Esophagus muscularis mucosa (tissue), 4 donors: ENCODE results near the gene UBA6. TPM values are rescaled to one million over a fixed set of nuclear protein-coding genes. Genes with fewer than 3 reads are reported as not detected.

ENCODE experiments used
- DNase-seq: peaks from one replicate; pipeline ENCODE4 v3.0.0-alpha.2; 2017; ENCODE audit errors: extremely low spot score
- H3K27ac ChIP-seq, 4 donors: fragments of 200-600 bp; sonication (generic); replicated peaks in 1 of 4; 1 replicate in 3 of 4; 2 replicates in 1 of 4; pipeline ENCODE4 v1.5.1; 2016 to 2019; ENCODE audit warnings: mild to moderate bottlenecking in 1 of 4
- H3K27me3 ChIP-seq, 4 donors: fragments of 200-600 bp; sonication (generic); one replicate each; pipeline versions ENCODE4 v1.5.1 to v1.6.0; 2016 to 2019
- H3K36me3 ChIP-seq, 4 donors: fragments of 200-600 bp; sonication (generic); one replicate each; pipeline ENCODE4 v1.5.1; 2016 to 2019
- H3K4me1 ChIP-seq, 4 donors: fragments of 200-600 bp; sonication (generic); one replicate each; pipeline ENCODE4 v1.5.1; 2016 to 2019
- H3K4me3 ChIP-seq, 4 donors: fragments of 200-600 bp; sonication (generic); 1 replicate in 2 of 4; 2 replicates in 2 of 4; pipeline ENCODE4 v1.5.1; 2016 to 2019; ENCODE audit warnings: mild to moderate bottlenecking in 4 of 4, moderate library complexity in 1 of 4
- H3K9me3 ChIP-seq, 4 donors: fragments of 200-600 bp; sonication (generic); 1 replicate in 3 of 4; 2 replicates in 1 of 4; pipeline ENCODE4 v1.5.1; 2016 to 2019
- EP300 ChIP-seq: sonication (generic); formaldehyde crosslinking; IDR thresholded peaks from one replicate; pipeline ENCODE4 v1.6.1; 2017; ENCODE audit warnings: antibody characterized with exemption
- POLR2A ChIP-seq: fragments of 450-650 bp; IDR thresholded peaks from one replicate; pipeline ENCODE4 v1.6.1; 2017; ENCODE audit warnings: antibody characterized with exemption, moderate library complexity, mild to moderate bottlenecking, low read depth
- POLR2AphosphoS5 ChIP-seq, 2 donors: sonication (generic); formaldehyde crosslinking; IDR thresholded peaks; one replicate each; pipeline ENCODE4 v1.6.1; 2017; ENCODE audit warnings: antibody characterized with exemption in 2 of 2
- WGBS: methylation state at CpG from one replicate; pipeline ENCODE4 v1.1.5; 2018; 5-methylcytosine and 5-hydroxymethylcytosine counted together
- intact Hi-C: fragments of 100-400 bp; cut with DNase I; formaldehyde crosslinking; loops from one replicate; pipeline ENCODE4 v1.15.1; 2023
- total RNA-seq, 4 donors: library from RNA; depleted of rRNA; stranded (reverse); fragments of >200 nt; gene quantifications; one replicate each; pipeline versions ENCODE4 v1.1.0 to v1.2.1, GENCODE V29; 2016
- TF ChIP-seq, protein P1 (sequence below), 3 experiments: fragments of 200-600 bp in 2 of 3; fragments of 450-650 bp in 1 of 3; sonication (generic) in 2 of 3; IDR thresholded peaks; one replicate each; pipeline ENCODE4 v1.5.1; 2017 to 2019; ENCODE audit warnings: antibody characterized with exemption in 3 of 3, mild to moderate bottlenecking in 2 of 3, moderate library complexity in 1 of 3

The UBA6 gene
- total RNA-seq, 4 donors from 2014 or later, result 18.8 to 40.9 (median 21.5) TPM

DNA sequence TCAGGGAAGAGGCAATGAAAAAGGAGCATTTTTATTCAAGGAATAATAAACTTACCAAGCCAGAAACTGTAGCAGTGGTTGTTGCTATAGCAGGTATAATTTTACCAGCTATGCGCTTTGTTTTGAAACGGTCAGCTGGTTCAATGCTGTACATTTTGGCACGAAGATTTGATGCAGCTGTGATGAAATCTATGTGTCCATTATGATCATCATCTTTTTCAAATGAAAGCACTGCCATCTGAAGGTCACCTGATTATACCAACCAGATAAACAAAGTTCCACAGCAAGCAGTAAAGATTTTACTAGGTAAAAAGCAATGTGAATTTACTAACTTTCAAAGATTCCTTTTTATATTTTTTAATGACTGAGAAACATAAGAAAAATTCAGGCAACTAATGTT is 76.0 kb downstream of the UBA6 start:
- DNase-seq, result no peak
- whole genome bisulfite sequencing, result 80% methylated on average over 3 of the region's 3 CpGs
- peaks cover 16 to 74% (median 48%) of the 10 kb centered on the region in 4 donors for H3K36me3 ChIP-seq

DNA sequence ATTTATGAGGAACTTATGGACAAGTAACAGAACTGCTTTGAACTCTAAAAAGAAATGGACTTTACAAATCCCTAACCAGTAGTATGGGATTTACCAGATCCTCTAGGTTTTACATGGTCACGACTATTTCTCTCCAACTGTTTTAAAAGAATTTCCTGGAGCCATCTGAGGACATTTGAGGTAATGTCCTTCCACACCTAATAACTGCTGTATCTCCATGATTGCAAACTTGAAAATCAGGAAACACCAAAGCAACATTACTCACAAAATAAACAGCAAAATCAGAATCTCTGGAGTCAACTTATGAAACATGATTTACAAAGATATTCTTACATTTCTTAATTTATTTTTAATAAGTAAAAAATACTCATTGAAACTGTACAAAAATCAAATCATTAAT is 84.5 kb downstream of the UBA6 start:
- Histone ChIP-seq H3K36me3 (peaks cover 3 to 53% (median 37%) of the 10 kb centered on the region in 4 donors), H3K4me3 (no peak overlapping the region), H3K27ac (no peak overlapping the region), H3K9me3 (peaks cover 0 to 7% (median 0%) of the 10 kb centered on the region in 4 donors), H3K4me1 (no peaks in the 10 kb centered on the region), H3K27me3 (no peaks in the 10 kb centered on the region)
- intact Hi-C loops, result no loop called here
- TF ChIP-seq POLR2AphosphoS5 (IDR thresholded peaks at IDR 0.05) (no peak), POLR2A (no peak), EP300 (no peak)
- TF ChIP-seq, protein P1, sequence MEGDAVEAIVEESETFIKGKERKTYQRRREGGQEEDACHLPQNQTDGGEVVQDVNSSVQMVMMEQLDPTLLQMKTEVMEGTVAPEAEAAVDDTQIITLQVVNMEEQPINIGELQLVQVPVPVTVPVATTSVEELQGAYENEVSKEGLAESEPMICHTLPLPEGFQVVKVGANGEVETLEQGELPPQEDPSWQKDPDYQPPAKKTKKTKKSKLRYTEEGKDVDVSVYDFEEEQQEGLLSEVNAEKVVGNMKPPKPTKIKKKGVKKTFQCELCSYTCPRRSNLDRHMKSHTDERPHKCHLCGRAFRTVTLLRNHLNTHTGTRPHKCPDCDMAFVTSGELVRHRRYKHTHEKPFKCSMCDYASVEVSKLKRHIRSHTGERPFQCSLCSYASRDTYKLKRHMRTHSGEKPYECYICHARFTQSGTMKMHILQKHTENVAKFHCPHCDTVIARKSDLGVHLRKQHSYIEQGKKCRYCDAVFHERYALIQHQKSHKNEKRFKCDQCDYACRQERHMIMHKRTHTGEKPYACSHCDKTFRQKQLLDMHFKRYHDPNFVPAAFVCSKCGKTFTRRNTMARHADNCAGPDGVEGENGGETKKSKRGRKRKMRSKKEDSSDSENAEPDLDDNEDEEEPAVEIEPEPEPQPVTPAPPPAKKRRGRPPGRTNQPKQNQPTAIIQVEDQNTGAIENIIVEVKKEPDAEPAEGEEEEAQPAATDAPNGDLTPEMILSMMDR (IDR thresholded peaks at IDR 0.05), result no peak
- WGBS, result 91% methylated on average over 1 of the region's 1 CpG
- DNase-seq, result no peak

More for the DNA sequence above, 76.0 kb downstream of the UBA6 start:
- H3K27me3 ChIP-seq, result no peaks in the 10 kb centered on the region
- no peak overlapping the region for H3K27ac ChIP-seq
- H3K4me3 ChIP-seq, result no peak overlapping the region
- H3K9me3 ChIP-seq, result no peaks in the 10 kb centered on the region
- no peaks in the 10 kb centered on the region for H3K4me1 ChIP-seq
- TF ChIP-seq, protein P1 (IDR thresholded peaks at IDR 0.05), result no peak
- no peak for TF ChIP-seq POLR2A
- no peak for TF ChIP-seq POLR2AphosphoS5 (IDR thresholded peaks at IDR 0.05)
- TF ChIP-seq EP300, result no peak
- intact Hi-C loops, result loop anchor here (10.0 kb wide), 1 partner anchor 50 kb away; no protein-coding TSS in a partner anchor

DNA sequence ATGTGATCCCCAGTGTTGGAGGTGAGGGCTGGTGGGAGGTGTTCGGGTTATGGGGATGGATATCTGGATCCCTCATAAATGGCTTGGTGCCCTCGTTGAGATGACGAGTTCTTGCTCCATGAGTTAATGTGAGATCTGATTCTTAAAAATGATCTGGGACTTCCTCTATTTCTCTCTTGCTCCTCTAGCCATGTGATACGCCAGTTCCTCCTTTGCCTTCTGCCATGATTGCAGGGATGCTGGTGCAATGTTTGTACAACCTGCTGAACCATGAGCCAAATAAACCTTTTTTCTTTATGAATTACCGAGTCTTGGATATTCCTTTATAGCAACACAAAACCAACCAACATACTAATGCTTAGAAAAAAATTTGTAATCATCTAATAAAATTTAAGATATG is 85.8 kb downstream of the UBA6 start:
- Histone ChIP-seq H3K9me3 (peaks cover 0 to 7% (median under 1%) of the 10 kb centered on the region in 4 donors), H3K27me3 (no peaks in the 10 kb centered on the region), H3K36me3 (peaks cover 0 to 39% (median 25%) of the 10 kb centered on the region in 4 donors), H3K27ac (no peak overlapping the region), H3K4me1 (no peaks in the 10 kb centered on the region), H3K4me3 (no peak overlapping the region)
- no peak for DNase-seq
- WGBS, result 94% methylated on average over 5 of the region's 5 CpGs
- TF ChIP-seq, protein P1 (IDR thresholded peaks at IDR 0.05), result no peak
- TF ChIP-seq POLR2A (no peak), EP300 (no peak), POLR2AphosphoS5 (IDR thresholded peaks at IDR 0.05) (no peak)
- intact Hi-C loops, result no loop called here

DNA sequence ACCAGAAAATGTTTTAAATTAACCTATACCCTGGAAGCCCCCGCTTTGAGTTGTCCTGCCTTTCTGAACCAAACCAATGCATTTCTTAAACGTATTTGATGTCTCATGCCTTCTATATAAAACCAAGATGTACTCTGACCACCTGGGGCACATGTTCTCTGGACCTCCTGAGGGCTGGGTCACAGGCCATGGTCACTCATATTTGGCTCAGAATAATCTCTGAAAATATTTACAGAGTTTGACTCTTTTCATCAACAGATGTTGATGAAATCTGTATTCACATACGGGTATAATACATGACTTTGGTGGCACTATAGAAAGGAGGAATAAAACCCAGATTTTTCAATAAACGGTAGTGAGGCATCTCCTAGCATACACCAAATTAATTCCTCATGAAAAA is 86.8 kb downstream of the UBA6 start:
- intact Hi-C loops, result no loop called here
- no peaks in the 10 kb centered on the region for H3K4me1 ChIP-seq
- WGBS, result 96% methylated on average over 4 of the region's 4 CpGs
- H3K9me3 ChIP-seq, result peaks cover 0 to 11% (median 3%) of the 10 kb centered on the region in 4 donors
- no peak overlapping the region for H3K27ac ChIP-seq
- no peaks in the 10 kb centered on the region for H3K27me3 ChIP-seq
- no peak for TF ChIP-seq POLR2A
- no peak overlapping the region for H3K4me3 ChIP-seq
- H3K36me3 ChIP-seq, result peaks cover 0 to 30% (median 17%) of the 10 kb centered on the region in 4 donors
- DNase-seq, result no peak

DNA sequence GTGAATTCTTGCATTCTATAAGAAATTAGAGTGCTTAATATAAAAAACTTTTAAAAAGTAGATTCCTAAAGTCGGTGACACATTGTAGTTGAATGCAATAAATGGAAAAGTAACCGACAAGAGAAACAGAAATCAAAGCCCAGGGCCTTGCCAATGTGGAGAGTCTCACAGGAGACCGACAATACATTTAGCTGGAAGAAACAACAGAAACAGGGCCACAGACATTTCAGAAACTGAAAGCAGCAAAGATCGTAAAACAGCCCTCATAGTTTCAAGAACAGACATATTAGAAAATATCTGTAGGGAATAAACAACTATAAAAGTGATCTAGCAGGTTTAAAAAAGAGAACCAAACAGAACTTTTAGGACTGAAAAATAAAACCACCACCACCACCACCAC is 92.9 kb downstream of the UBA6 start:
- H3K4me1 ChIP-seq, result no peaks in the 10 kb centered on the region
- DNase-seq, result no peak
- no peaks in the 10 kb centered on the region for H3K36me3 ChIP-seq
- H3K27ac ChIP-seq, result no peak overlapping the region
- WGBS, result 90% methylated on average over 4 of the region's 4 CpGs
- H3K4me3 ChIP-seq, result no peak overlapping the region
- no peaks in the 10 kb centered on the region for H3K27me3 ChIP-seq
- TF ChIP-seq EP300 (no peak), POLR2A (no peak), POLR2AphosphoS5 (IDR thresholded peaks at IDR 0.05) (no peak)
- TF ChIP-seq, protein P1 (IDR thresholded peaks at IDR 0.05), result no peak
- peaks cover 0 to 9% (median 3%) of the 10 kb centered on the region in 4 donors for H3K9me3 ChIP-seq
- intact Hi-C loops, result no loop called here
